Activated CD4-positive, alpha-beta T cell treated with anti-CD3 and anti-CD28 coated beads for 48 hours (primary cell): Measurements from ENCODE around the gene SUFU.
A peak's percentile ranks its signal among the peaks of the same experiment; 100 is the strongest.

Source experiments
- DNase-seq: peaks from one replicate; pipeline ENCODE4 v3.0.0-alpha.2; 2020

The SUFU gene

GRCh38 chr10:102643336-102644065 lies 139.7 kb downstream of the SUFU start:
- peak; percentile 67 for DNase-seq

GRCh38 chr10:102644066-102644645 lies 140.4 kb downstream of the SUFU start, which contains the start of gene TRIM8:
Gene TRIM8 (plus strand): TSS chr10:102644479. CDS start chr10:102644618, 139 bp downstream.
- peak; percentile 73 for DNase-seq

- peak; percentile 86 for DNase-seq
Observed at GRCh38 chr10:102644646-102645387, 141.0 kb downstream of the SUFU start.

GRCh38 chr10:102645388-102645740 lies 141.6 kb downstream of the SUFU start:
- peak; percentile 56 for DNase-seq

- DNase-seq = peak; percentile 83
Observed at GRCh38 chr10:102645741-102646609, 142.2 kb downstream of the SUFU start.

GRCh38 chr10:102646610-102647442 lies 143.1 kb downstream of the SUFU start:
- DNase-seq = peak; percentile 78

- DNase-seq = no peak
Observed at GRCh38 chr10:102647443-102648268, 143.9 kb downstream of the SUFU start.

GRCh38 chr10:102648269-102648888 lies 144.6 kb downstream of the SUFU start:
- DNase-seq = no peak

- DNase-seq = peak; percentile 52
Observed at GRCh38 chr10:102648889-102649796, 145.4 kb downstream of the SUFU start.

- DNase-seq = no peak
Observed at GRCh38 chr10:102649797-102650654, 146.3 kb downstream of the SUFU start.

GRCh38 chr10:102650655-102651454 lies 147.1 kb downstream of the SUFU start:
- no peak for DNase-seq

- no peak for DNase-seq
Observed at GRCh38 chr10:102651455-102652169, 147.8 kb downstream of the SUFU start.

GRCh38 chr10:102652170-102652916 lies 148.6 kb downstream of the SUFU start:
- DNase-seq = no peak

- DNase-seq = no peak
Observed at GRCh38 chr10:102653060-102653459, 149.3 kb downstream of the SUFU start.

- DNase-seq = no peak
Observed at GRCh38 chr10:102654566-102654965, 150.8 kb downstream of the SUFU start.

- no peak for DNase-seq
Observed at GRCh38 chr10:102654969-102655368, 151.2 kb downstream of the SUFU start.
